Calu3 (cell line): ENCODE results near the gene LGALS16. TPM values are rescaled to one million over a fixed set of nuclear protein-coding genes. Genes with fewer than 3 reads are reported as not detected.

Source experiments
- BruUV-seq: library from RNA; stranded (reverse); fragments of 400-500 nt; replicated peaks from 2 replicates; lab custom pipeline; 2021; lab: Mats Ljungman, UMichigan
- CTCF ChIA-PET: fragments of 300-600 bp; sonication (Branson Sonifier 250); formaldehyde crosslinking; loops from one replicate; lab custom pipeline; 2022; ENCODE audit warnings: antibody characterized with exemption; lab: Charles Lee
- DNase-seq: peaks from one replicate; pipeline ENCODE4 v3.0.0; 2022
- H3K27ac Mint-ChIP-seq: one replicate; pipeline ENCODE4 v1.8.0; 2022; ENCODE audit warnings: mixed read lengths; ENCODE audit not compliant: unreplicated experiment
- H3K27me3 Mint-ChIP-seq: one replicate; pipeline ENCODE4 v1.8.0; 2022; ENCODE audit warnings: mixed read lengths; ENCODE audit not compliant: unreplicated experiment
- H3K36me3 Mint-ChIP-seq: one replicate; pipeline ENCODE4 v1.8.0; 2022; ENCODE audit warnings: mild to moderate bottlenecking, moderate library complexity, mixed read lengths; ENCODE audit not compliant: insufficient read depth, unreplicated experiment
- H3K4me1 Mint-ChIP-seq: one replicate; pipeline ENCODE4 v1.8.0; 2022; ENCODE audit warnings: mild to moderate bottlenecking, low read depth, mixed read lengths; ENCODE audit not compliant: unreplicated experiment
- H3K4me3 Mint-ChIP-seq: one replicate; pipeline ENCODE4 v1.8.0; 2022; ENCODE audit warnings: mild to moderate bottlenecking, low read depth, moderate library complexity, mixed read lengths; ENCODE audit not compliant: unreplicated experiment
- H3K9me3 Mint-ChIP-seq: one replicate; pipeline ENCODE4 v1.8.0; 2022; ENCODE audit warnings: low read depth, mixed read lengths; ENCODE audit not compliant: unreplicated experiment
- intact Hi-C: fragments of 100-400 bp; cut with micrococcal nuclease; formaldehyde crosslinking; loops from one replicate; pipeline ENCODE4 v1.10.0; 2022; ENCODE audit not compliant: unreplicated experiment
- total RNA-seq: library from RNA; stranded (reverse); gene quantifications from 2 replicates; pipeline ENCODE4 v1.2.3, GENCODE V29; 2022
- TF ChIP-seq, protein P1 (sequence below): fragments of 200-600 bp; IDR thresholded peaks from one replicate; pipeline ENCODE4 v1.8.0; 2022; ENCODE audit warnings: antibody characterized with exemption; ENCODE audit not compliant: unreplicated experiment

LGALS16 gene
- total RNA-seq, 1 experiment from 2014 or later = not detected

DNA sequence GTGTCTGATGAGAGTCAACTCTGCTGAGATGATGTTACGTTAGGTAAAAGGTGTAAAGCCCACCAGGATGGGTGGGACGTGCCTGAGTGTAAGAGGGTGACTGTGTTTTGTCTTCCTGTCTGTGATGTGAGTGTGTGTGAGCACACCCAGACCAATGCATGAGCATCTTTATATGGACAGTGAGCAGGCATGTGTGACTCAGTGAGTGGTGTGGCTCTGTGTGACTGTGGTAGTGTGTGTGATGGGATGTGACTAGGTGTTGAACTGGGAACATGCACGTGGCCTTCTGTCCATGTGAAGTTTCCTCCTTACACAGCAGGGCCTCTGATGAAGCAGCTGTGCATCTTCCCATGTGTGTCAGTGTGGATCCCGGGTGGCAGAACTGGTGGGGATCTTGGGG is 17.8 kb upstream of the LGALS16 start:
- H3K36me3 Mint-ChIP-seq = no peaks in the 10 kb centered on the region
- H3K27ac Mint-ChIP-seq = no peak overlapping the region
- H3K4me3 Mint-ChIP-seq = no peak overlapping the region
- H3K9me3 Mint-ChIP-seq = peaks cover 2% of the 10 kb centered on the region
- peaks cover 73% of the 10 kb centered on the region for H3K27me3 Mint-ChIP-seq
- no TSS peak for BruUV-seq
- CTCF ChIA-PET = no interaction called here
- H3K4me1 Mint-ChIP-seq = peaks cover 16% of the 10 kb centered on the region
- intact Hi-C loops = no loop called here
- DNase-seq = no peak
- TF ChIP-seq, protein P1, sequence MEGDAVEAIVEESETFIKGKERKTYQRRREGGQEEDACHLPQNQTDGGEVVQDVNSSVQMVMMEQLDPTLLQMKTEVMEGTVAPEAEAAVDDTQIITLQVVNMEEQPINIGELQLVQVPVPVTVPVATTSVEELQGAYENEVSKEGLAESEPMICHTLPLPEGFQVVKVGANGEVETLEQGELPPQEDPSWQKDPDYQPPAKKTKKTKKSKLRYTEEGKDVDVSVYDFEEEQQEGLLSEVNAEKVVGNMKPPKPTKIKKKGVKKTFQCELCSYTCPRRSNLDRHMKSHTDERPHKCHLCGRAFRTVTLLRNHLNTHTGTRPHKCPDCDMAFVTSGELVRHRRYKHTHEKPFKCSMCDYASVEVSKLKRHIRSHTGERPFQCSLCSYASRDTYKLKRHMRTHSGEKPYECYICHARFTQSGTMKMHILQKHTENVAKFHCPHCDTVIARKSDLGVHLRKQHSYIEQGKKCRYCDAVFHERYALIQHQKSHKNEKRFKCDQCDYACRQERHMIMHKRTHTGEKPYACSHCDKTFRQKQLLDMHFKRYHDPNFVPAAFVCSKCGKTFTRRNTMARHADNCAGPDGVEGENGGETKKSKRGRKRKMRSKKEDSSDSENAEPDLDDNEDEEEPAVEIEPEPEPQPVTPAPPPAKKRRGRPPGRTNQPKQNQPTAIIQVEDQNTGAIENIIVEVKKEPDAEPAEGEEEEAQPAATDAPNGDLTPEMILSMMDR = no peak

DNA sequence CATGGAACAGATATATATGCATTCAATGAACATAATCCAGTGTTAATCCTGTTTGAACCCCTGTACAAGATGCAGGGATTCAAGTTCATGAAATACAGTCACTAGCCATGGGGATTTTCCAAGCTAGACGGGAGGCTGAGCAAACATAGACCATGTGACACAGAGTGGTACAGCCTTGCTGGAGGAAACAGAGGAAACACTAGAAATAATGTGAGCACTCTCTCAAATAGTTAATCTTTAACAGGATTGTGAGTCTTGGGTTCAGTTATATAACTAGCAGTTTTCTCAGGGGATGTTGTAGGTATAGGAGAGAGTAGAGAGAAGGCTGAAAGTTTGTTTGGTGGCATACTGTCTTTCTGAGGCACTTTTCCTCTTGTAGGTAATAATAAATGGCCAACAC is 13.9 kb upstream of the LGALS16 start:
- Mint-ChIP-seq H3K36me3 (no peaks in the 10 kb centered on the region), H3K4me1 (peaks cover 16% of the 10 kb centered on the region), H3K9me3 (no peaks in the 10 kb centered on the region), H3K4me3 (peak overlapping the region; percentile 8), H3K27me3 (peaks cover 70% of the 10 kb centered on the region), H3K27ac (no peak overlapping the region)
- TF ChIP-seq, protein P1 = no peak
- no TSS peak for BruUV-seq
- CTCF ChIA-PET = no interaction called here
- intact Hi-C loops = loop anchor here (5.0 kb wide), 1 partner anchor 49 kb away; no protein-coding TSS in a partner anchor
- peak; percentile 62 for DNase-seq

DNA sequence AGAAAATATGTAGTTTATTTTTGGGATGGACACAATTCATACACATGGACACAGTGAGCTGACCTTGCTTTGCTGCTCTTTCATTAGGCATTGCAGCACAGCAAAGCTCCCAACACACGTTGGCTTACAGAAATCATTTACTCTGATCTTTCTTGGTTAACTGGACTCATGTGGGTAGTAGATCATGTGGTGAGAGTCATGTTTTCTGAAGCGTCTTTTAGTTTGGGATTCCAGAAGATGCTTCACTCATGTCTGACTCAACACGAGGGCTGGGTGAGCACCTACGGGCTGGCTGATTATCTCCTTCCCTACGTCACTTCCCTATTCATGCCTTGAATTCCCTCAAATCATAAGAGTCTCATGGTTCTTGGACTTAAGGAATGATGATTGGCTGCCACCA is 12.1 kb upstream of the LGALS16 start:
- no peak for DNase-seq
- BruUV-seq = no TSS peak
- Mint-ChIP-seq H3K4me3 (no peak overlapping the region), H3K4me1 (peaks cover 16% of the 10 kb centered on the region), H3K27me3 (peaks cover 70% of the 10 kb centered on the region), H3K36me3 (no peaks in the 10 kb centered on the region), H3K9me3 (no peaks in the 10 kb centered on the region), H3K27ac (no peak overlapping the region)
- TF ChIP-seq, protein P1 = no peak
- CTCF ChIA-PET = no interaction called here
- intact Hi-C loops = loop anchor here (5.0 kb wide), 1 partner anchor 51 kb away; no protein-coding TSS in a partner anchor

DNA sequence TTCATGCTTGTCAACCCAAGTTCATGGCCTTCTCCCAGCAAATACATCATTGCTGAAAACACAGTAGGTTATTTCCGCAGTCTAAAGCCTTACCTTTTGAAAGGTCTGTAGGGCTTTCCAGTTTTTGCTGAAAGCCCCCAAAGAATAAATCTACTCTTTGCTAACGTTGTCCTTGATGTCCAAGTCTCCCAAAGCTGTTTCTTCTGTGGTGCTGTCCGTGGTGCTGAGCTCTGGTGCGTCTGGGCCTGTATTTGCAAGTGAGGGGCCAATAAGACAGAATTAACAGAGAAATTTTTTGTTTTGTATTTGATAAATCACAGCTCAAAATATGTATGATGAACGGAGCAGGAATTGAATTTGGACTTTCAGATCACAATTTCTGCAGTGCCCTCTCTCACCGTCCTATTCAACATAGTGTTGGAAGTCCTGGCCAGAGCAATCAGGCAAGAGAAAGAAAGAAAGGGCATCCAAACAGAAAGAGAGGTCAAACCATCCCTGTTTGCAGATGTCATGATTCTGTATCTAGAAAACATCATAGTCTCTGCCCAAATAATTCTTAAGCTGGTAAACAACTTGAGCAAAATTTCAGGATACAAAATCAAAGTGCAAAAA is 9.8 kb upstream of the LGALS16 start:
- no peak overlapping the region for H3K4me3 Mint-ChIP-seq
- CTCF ChIA-PET = no interaction called here
- TF ChIP-seq, protein P1 = no peak
- peaks cover 16% of the 10 kb centered on the region for H3K4me1 Mint-ChIP-seq
- BruUV-seq = no TSS peak
- no peak overlapping the region for H3K27ac Mint-ChIP-seq
- no peaks in the 10 kb centered on the region for H3K36me3 Mint-ChIP-seq
- peaks cover 2% of the 10 kb centered on the region for H3K9me3 Mint-ChIP-seq
- intact Hi-C loops = no loop called here
- H3K27me3 Mint-ChIP-seq = peaks cover 91% of the 10 kb centered on the region
- DNase-seq = peak; percentile 40
